ENCODE results near the gene PPWD1. TPM values are rescaled to one million over a fixed set of nuclear protein-coding genes. Genes with fewer than 3 reads are reported as not detected.

Gene PPWD1
- total and polyA plus RNA-seq, 2 of the 13 experiments (the other 11 are each of a cell fraction or from before 2014, with no cell fraction given): 7.4 to 44.3 TPM

GRCh38 chr5:65624571-65625555, 61.8 kb downstream of the PPWD1 start, which contains the start of the genes SHLD3 and TRAPPC13 (continued):
- TF ChIP-seq JUND (CRISPR knock-in tag; IDR thresholded peaks at IDR 0.05) (no peak), POGZ (CRISPR knock-in tag; IDR thresholded peaks at IDR 0.05) (0 out of 2 replicates have a peak, but pooled peaks have one; percentile 14), GABPA (IDR thresholded peaks at IDR 0.05; ENCODE audit: low read depth, low read length) (peak; percentile 62), GABPA (CRISPR knock-in tag; IDR thresholded peaks at IDR 0.05; ENCODE audit: low read depth) (peak; percentile 94), ZNF605 (CRISPR knock-in tag; IDR thresholded peaks at IDR 0.05) (no peak), MTA3 (CRISPR knock-in tag; IDR thresholded peaks at IDR 0.05) (no peak), SUZ12 (IDR thresholded peaks at IDR 0.05; ENCODE audit: low read depth, low read length) (peak; percentile 51), ZNF124 (CRISPR knock-in tag; IDR thresholded peaks at IDR 0.05) (no peak), ZFP36 (IDR thresholded peaks at IDR 0.05; ENCODE audit: borderline replicate concordance, low read depth, low read length, partially characterized antibody) (no peak), ZFP90 (CRISPR knock-in tag; IDR thresholded peaks at IDR 0.05; ENCODE audit: borderline replicate concordance) (no peak), ZBTB7B (CRISPR knock-in tag; IDR thresholded peaks at IDR 0.05) (0 out of 2 replicates have a peak, but pooled peaks have one; percentile 23), REPIN1 (CRISPR knock-in tag; IDR thresholded peaks at IDR 0.05; ENCODE audit: borderline replicate concordance, low read depth) (no peak), PAXIP1 (CRISPR knock-in tag; conservative IDR thresholded peaks at IDR 0.05) (no peak), ETV6 (CRISPR knock-in tag; conservative IDR thresholded peaks at IDR 0.05) (no peak), NR3C1 (CRISPR knock-in tag; IDR thresholded peaks at IDR 0.05) (no peak), ZNF326 (CRISPR knock-in tag; IDR thresholded peaks at IDR 0.05; ENCODE audit: borderline replicate concordance) (no peak), BORCS8-MEF2B (CRISPR knock-in tag; IDR thresholded peaks at IDR 0.05) (no peak), ZNF10 (CRISPR knock-in tag; IDR thresholded peaks at IDR 0.05; ENCODE audit: borderline replicate concordance, low read depth) (no peak), ZKSCAN5 (CRISPR knock-in tag; IDR thresholded peaks at IDR 0.05) (no peak), ZNF317 (CRISPR knock-in tag; IDR thresholded peaks at IDR 0.05) (no peak), ZZZ3 (CRISPR knock-in tag; IDR thresholded peaks at IDR 0.05; ENCODE audit: borderline replicate concordance) (0 out of 2 replicates have a peak, but pooled peaks have one; percentile 37), NR2F6 (IDR thresholded peaks at IDR 0.05) (no peak), NR2F6 (CRISPR knock-in tag; IDR thresholded peaks at IDR 0.05) (peak; percentile 46; the same call in 1 of the 2 replicates), ZNF180 (CRISPR knock-in tag; IDR thresholded peaks at IDR 0.05; ENCODE audit: borderline replicate concordance, low read depth) (no peak), ZBTB25 (CRISPR knock-in tag; IDR thresholded peaks at IDR 0.05) (0 out of 2 replicates have a peak, but pooled peaks have one; percentile 38), ZNF17 (CRISPR knock-in tag; IDR thresholded peaks at IDR 0.05) (no peak), ZNF644 (CRISPR knock-in tag; IDR thresholded peaks at IDR 0.05; ENCODE audit: low read depth) (no peak), PHF21A (CRISPR knock-in tag; IDR thresholded peaks at IDR 0.05) (peak; percentile 32; the same call in 1 of the 2 replicates), SALL1 (CRISPR knock-in tag; IDR thresholded peaks at IDR 0.05) (peak; percentile 34; the same call in 1 of the 2 replicates)

Data from HepG2 (cell line).